ENCODE data around the gene SHD.
"Not testable (repeated sequence)": the region's sequence is repeated elsewhere in the genome, so short reads cannot be mapped to it uniquely, and the experiment has no call there.

Gene SHD

GRCh38 chr19:4278419-4279266 is at the start of gene SHD:
Gene SHD (plus strand): TSS chr19:4279266. CDS start chr19:4280064, 798 bp downstream.
- DNase-seq = peak in 2 of 3 experiments; percentile 74 to 88

- not testable (repeated sequence) for DNase-seq
These were observed 48.8 kb upstream of the SHD start for GRCh38 chr19:4230237-4230636.

- DNase-seq = not testable (repeated sequence)
These were observed 47.5 kb upstream of the SHD start for GRCh38 chr19:4231521-4231920.

- not testable (repeated sequence) for DNase-seq
These were observed 46.9 kb upstream of the SHD start for GRCh38 chr19:4232139-4232538.

GRCh38 chr19:4232614-4233281 is 46.3 kb upstream of the SHD start:
- peak in 1 of 3 experiments; percentile 51 for DNase-seq

- peak; percentile 14 to 54 (median 18) for DNase-seq
These were observed 45.7 kb upstream of the SHD start for GRCh38 chr19:4233282-4233853.

- no peak for DNase-seq
These were observed 44.8 kb upstream of the SHD start for GRCh38 chr19:4234142-4234861.

GRCh38 chr19:4234862-4235201 is 44.2 kb upstream of the SHD start:
- no peak for DNase-seq

- DNase-seq = not testable (repeated sequence)
These were observed 41.6 kb upstream of the SHD start for GRCh38 chr19:4237510-4237909.

GRCh38 chr19:4238831-4239230 is 40.2 kb upstream of the SHD start:
- no peak for DNase-seq

GRCh38 chr19:4241824-4242430 is 37.1 kb upstream of the SHD start:
- no peak for DNase-seq

GRCh38 chr19:4245938-4246337 is 33.1 kb upstream of the SHD start:
- DNase-seq = not testable (repeated sequence)

GRCh38 chr19:4246767-4247593 is 32.1 kb upstream of the SHD start, which contains the start of gene YJU2:
Gene YJU2 (plus strand): TSS chr19:4247080. CDS start chr19:4247147, 67 bp downstream.
- DNase-seq = peak; percentile 100

GRCh38 chr19:4256563-4256962 is 22.5 kb upstream of the SHD start:
- DNase-seq = no peak

- no peak for DNase-seq
These were observed 22.0 kb upstream of the SHD start for GRCh38 chr19:4257025-4257424.

- no peak for DNase-seq
These were observed 20.9 kb upstream of the SHD start for GRCh38 chr19:4258181-4258580.

- no peak for DNase-seq
These were observed 18.4 kb upstream of the SHD start for GRCh38 chr19:4260613-4261191.

GRCh38 chr19:4264812-4265211 is 14.3 kb upstream of the SHD start:
- no peak for DNase-seq

- no peak for DNase-seq
These were observed 12.6 kb upstream of the SHD start for GRCh38 chr19:4266253-4267000.

- DNase-seq = peak; percentile 37 to 59 (median 37)
These were observed 11.8 kb upstream of the SHD start for GRCh38 chr19:4267101-4267900.

Data from NCI-H1417 (cell line).